ENCODE results near the gene ADAM12. TPM values are rescaled to one million over a fixed set of nuclear protein-coding genes. Genes with fewer than 3 reads are reported as not detected.

The ADAM12 gene
- total RNA-seq, 1 donor from 2014 or later, result 100 TPM

GRCh38 chr10:126126023-126126422 is 262.3 kb downstream of the ADAM12 start:
- Histone ChIP-seq H4K20me1 (ENCODE audit: insufficient read depth, low read length) (no peaks in the 10 kb centered on the region), H3K4me3 (ENCODE audit: insufficient read depth, low read depth, low read length) (no peak overlapping the region), H3K27me3 (ENCODE audit: insufficient read depth, low read length) (no peaks in the 10 kb centered on the region), H2AFZ (ENCODE audit: low read depth, low read length) (no peak overlapping the region), H3K27ac (ENCODE audit: low read depth, low read length) (no peak overlapping the region), H3K79me2 (ENCODE audit: insufficient read depth, low read length) (peaks cover 5% of the 10 kb centered on the region), H3K4me1 (ENCODE audit: insufficient read depth, low read length) (no peaks in the 10 kb centered on the region), H3K9me3 (ENCODE audit: insufficient read depth, low read depth, low read length) (no peaks in the 10 kb centered on the region), H3K36me3 (ENCODE audit: insufficient read depth, low read length) (peaks cover 15% of the 10 kb centered on the region), H3K9ac (ENCODE audit: low read length) (no peak overlapping the region), H3K4me2 (ENCODE audit: low read length) (no peak overlapping the region)
- H3K4me3 Mint-ChIP-seq (ENCODE audit: unreplicated experiment), result no peak overlapping the region
- DNase-seq (ENCODE audit: low read depth) (no peak), FAIRE-seq (no peak)
- H3K27me3 Mint-ChIP-seq (ENCODE audit: low read depth, unreplicated experiment), result no peaks in the 10 kb centered on the region
- no peak for TF ChIP-seq EZH2 (IDR thresholded peaks at IDR 0.05; ENCODE audit: insufficient read depth, low read length)
- no peak for TF ChIP-seq CTCF (IDR thresholded peaks at IDR 0.05; ENCODE audit: insufficient read depth, low read depth, low read length)
- H3K36me3 Mint-ChIP-seq (ENCODE audit: low read depth, unreplicated experiment), result peaks cover 14% of the 10 kb centered on the region
- peaks cover 5% of the 10 kb centered on the region for H3K4me1 Mint-ChIP-seq (ENCODE audit: low read depth, unreplicated experiment)
- no peak overlapping the region for H3K27ac Mint-ChIP-seq (ENCODE audit: unreplicated experiment)
- no peaks in the 10 kb centered on the region for H3K9me3 Mint-ChIP-seq (ENCODE audit: unreplicated experiment)

- no peak overlapping the region for H3K27ac ChIP-seq (ENCODE audit: low read depth, low read length)
- Mint-ChIP-seq H3K27me3 (ENCODE audit: low read depth, unreplicated experiment) (no peaks in the 10 kb centered on the region), H3K4me3 (ENCODE audit: unreplicated experiment) (no peak overlapping the region), H3K27ac (ENCODE audit: unreplicated experiment) (no peak overlapping the region), H3K9me3 (ENCODE audit: unreplicated experiment) (no peaks in the 10 kb centered on the region), H3K4me1 (ENCODE audit: low read depth, unreplicated experiment) (no peaks in the 10 kb centered on the region), H3K36me3 (ENCODE audit: low read depth, unreplicated experiment) (peaks cover 12% of the 10 kb centered on the region)
- H3K9me3 ChIP-seq (ENCODE audit: insufficient read depth, low read depth, low read length), result no peaks in the 10 kb centered on the region
- peaks cover 5% of the 10 kb centered on the region for H3K79me2 ChIP-seq (ENCODE audit: insufficient read depth, low read length)
- H4K20me1 ChIP-seq (ENCODE audit: insufficient read depth, low read length), result no peaks in the 10 kb centered on the region
- H3K9ac ChIP-seq (ENCODE audit: low read length), result no peak overlapping the region
- DNase-seq (ENCODE audit: low read depth), result no peak
- peaks cover 7% of the 10 kb centered on the region for H3K4me1 ChIP-seq (ENCODE audit: insufficient read depth, low read length)
- TF ChIP-seq EZH2 (IDR thresholded peaks at IDR 0.05; ENCODE audit: insufficient read depth, low read length) (no peak), CTCF (IDR thresholded peaks at IDR 0.05; ENCODE audit: insufficient read depth, low read depth, low read length) (no peak)
- FAIRE-seq, result no peak
- no peak overlapping the region for H3K4me2 ChIP-seq (ENCODE audit: low read length)
- no peak overlapping the region for H2AFZ ChIP-seq (ENCODE audit: low read depth, low read length)
- no peaks in the 10 kb centered on the region for H3K27me3 ChIP-seq (ENCODE audit: insufficient read depth, low read length)
- peaks cover 15% of the 10 kb centered on the region for H3K36me3 ChIP-seq (ENCODE audit: insufficient read depth, low read length)
- H3K4me3 ChIP-seq (ENCODE audit: insufficient read depth, low read depth, low read length), result no peak overlapping the region
Observed at GRCh38 chr10:126124668-126125349, 263.5 kb downstream of the ADAM12 start.

- H3K4me1 ChIP-seq (ENCODE audit: insufficient read depth, low read length), result peaks cover 10% of the 10 kb centered on the region
- Mint-ChIP-seq H3K9me3 (ENCODE audit: unreplicated experiment) (no peaks in the 10 kb centered on the region), H3K4me3 (ENCODE audit: unreplicated experiment) (no peak overlapping the region), H3K4me1 (ENCODE audit: low read depth, unreplicated experiment) (no peaks in the 10 kb centered on the region), H3K36me3 (ENCODE audit: low read depth, unreplicated experiment) (peaks cover 12% of the 10 kb centered on the region), H3K27me3 (ENCODE audit: low read depth, unreplicated experiment) (no peaks in the 10 kb centered on the region), H3K27ac (ENCODE audit: unreplicated experiment) (no peak overlapping the region)
- DNase-seq (ENCODE audit: low read depth), result no peak
- H3K27ac ChIP-seq (ENCODE audit: low read depth, low read length), result no peak overlapping the region
- H2AFZ ChIP-seq (ENCODE audit: low read depth, low read length), result no peak overlapping the region
- H3K9ac ChIP-seq (ENCODE audit: low read length), result no peak overlapping the region
- H3K36me3 ChIP-seq (ENCODE audit: insufficient read depth, low read length), result peaks cover 13% of the 10 kb centered on the region
- H4K20me1 ChIP-seq (ENCODE audit: insufficient read depth, low read length), result no peaks in the 10 kb centered on the region
- H3K27me3 ChIP-seq (ENCODE audit: insufficient read depth, low read length), result no peaks in the 10 kb centered on the region
- H3K79me2 ChIP-seq (ENCODE audit: insufficient read depth, low read length), result peaks cover 5% of the 10 kb centered on the region
- no peak overlapping the region for H3K4me2 ChIP-seq (ENCODE audit: low read length)
- TF ChIP-seq CTCF (IDR thresholded peaks at IDR 0.05; ENCODE audit: insufficient read depth, low read depth, low read length) (no peak), EZH2 (IDR thresholded peaks at IDR 0.05; ENCODE audit: insufficient read depth, low read length) (no peak)
- no peaks in the 10 kb centered on the region for H3K9me3 ChIP-seq (ENCODE audit: insufficient read depth, low read depth, low read length)
- no peak for FAIRE-seq
- H3K4me3 ChIP-seq (ENCODE audit: insufficient read depth, low read depth, low read length), result no peak overlapping the region
Observed at GRCh38 chr10:126124046-126124445, 264.2 kb downstream of the ADAM12 start.

Data from astrocyte (in vitro differentiated cells and primary cell).